Neural cell (in vitro differentiated cells): Measurements from ENCODE around the gene IL3. TPM values are rescaled to one million over a fixed set of nuclear protein-coding genes. Genes with fewer than 3 reads are reported as not detected.

ENCODE experiments used
- H2AFZ ChIP-seq: fragments of 200-600, 300-800 bp; sonication (generic), shearing (Covaris generic); 2 replicates; pipeline ENCODE4 v1.6.0; 2014; ENCODE audit warnings: low read depth, mild to moderate bottlenecking, antibody characterized with exemption, low read length, moderate library complexity
- H3F3A ChIP-seq: fragments of 200-600 bp; shearing (Covaris generic); 2 replicates; pipeline ENCODE4 v1.6.1; 2016; ENCODE audit warnings: mild to moderate bottlenecking, moderate library complexity, mixed read lengths, antibody characterized with exemption, low read length; ENCODE audit not compliant: insufficient read depth, poor library complexity, severe bottlenecking
- H3K27ac ChIP-seq: fragments of 200-600, 300-800 bp; sonication (generic), shearing (Covaris generic); 2 replicates; pipeline ENCODE4 v1.5.1; 2014; ENCODE audit warnings: mild to moderate bottlenecking, low read length, moderate library complexity
- H3K27me3 ChIP-seq: fragments of 300-800, 200-600 bp; sonication (generic), shearing (Covaris generic); 2 replicates; pipeline ENCODE4 v1.6.0; 2014; ENCODE audit warnings: mild to moderate bottlenecking, low read depth, low read length, moderate library complexity; ENCODE audit not compliant: insufficient read depth
- H3K36me3 ChIP-seq: fragments of 300-800, 200-600 bp; sonication (generic), shearing (Covaris generic); 2 replicates; pipeline ENCODE4 v1.5.1; 2014; ENCODE audit warnings: mild to moderate bottlenecking, antibody characterized with exemption, low read length, moderate library complexity; ENCODE audit not compliant: insufficient read depth
- H3K4me2 ChIP-seq: fragments of 300-800, 200-600 bp; sonication (generic), shearing (Covaris generic); 2 replicates; pipeline ENCODE4 v1.6.0; 2014; ENCODE audit warnings: mild to moderate bottlenecking, low read length
- H3K4me3 ChIP-seq: fragments of 300-800, 200-600 bp; sonication (generic), shearing (Covaris generic); 2 replicates; pipeline ENCODE4 v1.5.1; 2014; ENCODE audit warnings: mild to moderate bottlenecking, low read length, moderate library complexity
- H3K79me2 ChIP-seq: fragments of 200-600 bp; shearing (Covaris generic); replicated peaks from 2 replicates; pipeline ENCODE4 v1.6.0; 2014; ENCODE audit warnings: mild to moderate bottlenecking, low read length, moderate library complexity; ENCODE audit not compliant: insufficient read depth
- H3K9ac ChIP-seq: fragments of 300-800, 200-600 bp; sonication (generic), shearing (Covaris generic); 2 replicates; pipeline ENCODE4 v1.6.1; 2016; ENCODE audit warnings: mild to moderate bottlenecking, low read length, mixed read lengths
- H3K9me2 ChIP-seq: fragments of 200-600 bp; shearing (Covaris generic); 2 replicates; pipeline ENCODE4 v1.6.1; 2016; ENCODE audit warnings: mild to moderate bottlenecking, low read length, mixed read lengths; ENCODE audit not compliant: insufficient read depth
- H3K9me3 ChIP-seq: fragments of 200-600, 300-800 bp; sonication (generic), shearing (Covaris generic); 2 replicates; pipeline ENCODE4 v1.6.1; 2016; ENCODE audit warnings: mild to moderate bottlenecking, mixed run types, low read length, moderate library complexity, mixed read lengths
- H4K20me1 ChIP-seq: fragments of 200-600 bp; shearing (Covaris generic); 2 replicates; pipeline ENCODE4 v1.6.1; 2016; ENCODE audit warnings: mild to moderate bottlenecking, mixed run types; ENCODE audit not compliant: insufficient read depth
- CTCF ChIP-seq: fragments of 450-650 bp; IDR thresholded peaks from 2 replicates; pipeline ENCODE4 v1.5.1; 2014; ENCODE audit warnings: antibody characterized with exemption, mild to moderate bottlenecking, moderate library complexity; ENCODE audit not compliant: poor library complexity, severe bottlenecking
- EP300 ChIP-seq: fragments of 450-650 bp; conservative IDR thresholded peaks from 2 replicates; pipeline ENCODE4 v1.6.1; 2014; ENCODE audit warnings: antibody characterized with exemption, mild to moderate bottlenecking, moderate library complexity; ENCODE audit not compliant: poor library complexity, severe bottlenecking
- EZH2 ChIP-seq: fragments of 200-600, 300-800 bp; shearing (Covaris generic), sonication (generic); IDR thresholded peaks from 2 replicates; pipeline ENCODE4 v1.6.1; 2014; ENCODE audit warnings: antibody characterized with exemption, low read length, borderline replicate concordance, mild to moderate bottlenecking; ENCODE audit not compliant: insufficient read depth, poor library complexity, severe bottlenecking
- MXI1 ChIP-seq: fragments of 450-650 bp; conservative IDR thresholded peaks from 2 replicates; pipeline ENCODE4 v1.6.1; 2014; ENCODE audit warnings: antibody characterized with exemption, mild to moderate bottlenecking; ENCODE audit not compliant: poor library complexity, severe bottlenecking
- POLR2AphosphoS5 ChIP-seq: IDR thresholded peaks from 2 replicates; pipeline ENCODE4 v1.6.1; 2012
- RAD21 ChIP-seq: fragments of 450-650 bp; conservative IDR thresholded peaks from 2 replicates; pipeline ENCODE4 v1.6.1; 2014; ENCODE audit warnings: antibody characterized with exemption, mild to moderate bottlenecking, moderate library complexity
- REST ChIP-seq: IDR thresholded peaks from 2 replicates; pipeline ENCODE4 v1.6.1; 2012; ENCODE audit warnings: borderline replicate concordance
- SMC3 ChIP-seq: fragments of 450-650 bp; conservative IDR thresholded peaks from 2 replicates; pipeline ENCODE4 v1.6.1; 2014; ENCODE audit warnings: antibody characterized with exemption, mild to moderate bottlenecking, moderate library complexity; ENCODE audit not compliant: poor library complexity
- TAF1 ChIP-seq: IDR thresholded peaks from 2 replicates; pipeline ENCODE4 v1.6.1; 2012; ENCODE audit warnings: low read depth
- polyA plus RNA-seq: library from polyadenylated mRNA; depleted of rRNA; stranded (reverse); fragments of >200 nt; gene quantifications from 2 replicates; pipeline ENCODE4 v1.2.3, GENCODE V29; 2014

The IL3 gene
- polyA plus RNA-seq, 1 donor from 2014 or later = not detected

DNA sequence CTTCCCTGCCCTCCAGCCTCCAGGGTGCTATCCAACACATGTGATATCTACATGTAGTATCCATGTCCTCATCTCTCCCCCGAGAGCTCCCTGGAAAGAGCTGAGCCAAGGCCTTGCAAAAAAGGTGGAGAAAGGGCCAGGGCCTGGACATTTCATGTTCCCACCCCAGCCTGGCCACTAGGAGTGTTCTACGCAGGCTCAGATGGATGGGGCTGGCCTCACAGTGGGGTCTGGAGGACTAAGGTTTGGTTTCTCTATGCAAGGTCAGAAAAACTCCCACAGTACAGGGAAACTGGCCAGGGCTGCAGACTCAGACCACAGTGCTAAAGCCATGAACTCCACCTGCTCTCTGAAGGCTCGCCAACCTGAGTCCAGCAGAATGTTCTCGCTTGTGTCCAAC, 11.6 kb downstream of the IL3 start:
- Histone ChIP-seq H3K27me3 (no peaks in the 10 kb centered on the region), H3K4me2 (no peak overlapping the region), H3K9me2 (no peaks in the 10 kb centered on the region), H3K79me2 (no peaks in the 10 kb centered on the region), H3F3A (no peaks in the 10 kb centered on the region), H4K20me1 (no peaks in the 10 kb centered on the region), H2AFZ (no peak overlapping the region), H3K36me3 (no peaks in the 10 kb centered on the region), H3K9me3 (no peaks in the 10 kb centered on the region), H3K9ac (no peak overlapping the region), H3K27ac (no peak overlapping the region), H3K4me3 (no peak overlapping the region)
- TF ChIP-seq POLR2AphosphoS5 (no peak), SMC3 (no peak), MXI1 (no peak), EP300 (no peak), TAF1 (no peak), RAD21 (no peak), CTCF (no peak), EZH2 (no peak), REST (no peak)

- TF ChIP-seq REST = no peak
- no peak for TF ChIP-seq TAF1
- no peak for TF ChIP-seq CTCF
- no peak for TF ChIP-seq RAD21
- TF ChIP-seq POLR2AphosphoS5 = no peak
- TF ChIP-seq SMC3 = no peak
- TF ChIP-seq EZH2 = no peak
- TF ChIP-seq EP300 = no peak
- no peak for TF ChIP-seq MXI1
- no peak overlapping the region for H3K9ac ChIP-seq
- H3K9me2 ChIP-seq = no peaks in the 10 kb centered on the region
- no peak overlapping the region for H2AFZ ChIP-seq
- H3K27ac ChIP-seq = no peak overlapping the region
- H3K27me3 ChIP-seq = no peaks in the 10 kb centered on the region
- H3K9me3 ChIP-seq = no peaks in the 10 kb centered on the region
- no peaks in the 10 kb centered on the region for H3K36me3 ChIP-seq
- no peaks in the 10 kb centered on the region for H3F3A ChIP-seq
- H3K4me2 ChIP-seq = no peak overlapping the region
- no peak overlapping the region for H3K4me3 ChIP-seq
- no peaks in the 10 kb centered on the region for H3K79me2 ChIP-seq
- no peaks in the 10 kb centered on the region for H4K20me1 ChIP-seq
Measured at GRCh38 chr5:132072528-132072927, 12.1 kb downstream of the IL3 start.
